ENCODE results near the gene DNAH17.

DNAH17 gene

DNA sequence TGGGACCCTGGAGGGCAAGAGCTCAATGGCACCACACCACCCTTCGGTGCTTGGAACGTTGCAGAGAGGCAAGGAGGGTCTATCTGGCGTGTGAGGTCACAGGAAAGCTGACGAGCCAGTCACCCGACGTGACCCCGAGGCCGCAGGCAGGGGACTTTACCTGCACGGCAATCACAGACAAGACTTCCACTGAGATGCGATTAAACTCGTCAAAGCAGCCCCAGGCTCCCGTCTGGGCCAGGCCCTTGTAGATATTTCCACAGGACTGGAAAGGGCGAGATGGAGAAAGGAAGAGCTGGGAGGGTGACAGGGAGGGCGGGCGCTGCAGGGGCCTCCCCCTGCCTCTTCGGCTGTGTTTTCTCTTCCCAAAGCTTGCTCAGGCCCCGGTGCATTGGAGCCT, 78.3 kb downstream of the DNAH17 start:
- DNase-seq (ENCODE audit: low read depth, low spot score): no peak

DNA sequence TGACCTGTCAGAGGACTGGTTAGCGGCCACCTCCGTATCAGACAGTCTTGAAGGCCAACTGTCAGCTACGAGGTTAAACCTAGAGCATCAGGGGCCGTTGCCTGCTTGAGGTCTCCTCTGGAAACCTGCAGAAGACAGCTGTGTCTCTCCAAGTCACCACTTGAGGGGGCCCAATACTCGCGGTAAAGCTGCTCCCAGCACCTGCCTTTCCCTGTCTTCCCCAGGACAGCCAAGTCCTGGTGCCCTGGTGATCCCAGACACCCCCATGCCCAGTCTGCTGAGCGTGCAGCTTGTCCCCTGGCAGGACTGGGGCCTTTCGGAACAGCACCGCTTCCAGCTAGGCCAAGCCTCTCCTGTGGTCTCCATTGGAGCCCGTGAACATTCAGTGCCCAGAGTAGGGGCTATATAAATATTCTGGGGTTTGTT, 80.1 kb downstream of the DNAH17 start:
- no peak for DNase-seq (ENCODE audit: low read depth, low spot score)

- DNase-seq (ENCODE audit: low read depth, low spot score): no peak
These were observed 80.9 kb downstream of the DNAH17 start for GRCh38 chr17:78496311-78496710.

GRCh38 chr17:78495634-78496033, 81.6 kb downstream of the DNAH17 start:
- no peak for DNase-seq (ENCODE audit: low read depth, low spot score)

GRCh38 chr17:78494696-78495330, 82.4 kb downstream of the DNAH17 start:
- no peak for DNase-seq (ENCODE audit: low read depth, low spot score)

GRCh38 chr17:78493853-78494695, 83.1 kb downstream of the DNAH17 start:
- DNase-seq (ENCODE audit: low read depth, low spot score): no peak

DNA sequence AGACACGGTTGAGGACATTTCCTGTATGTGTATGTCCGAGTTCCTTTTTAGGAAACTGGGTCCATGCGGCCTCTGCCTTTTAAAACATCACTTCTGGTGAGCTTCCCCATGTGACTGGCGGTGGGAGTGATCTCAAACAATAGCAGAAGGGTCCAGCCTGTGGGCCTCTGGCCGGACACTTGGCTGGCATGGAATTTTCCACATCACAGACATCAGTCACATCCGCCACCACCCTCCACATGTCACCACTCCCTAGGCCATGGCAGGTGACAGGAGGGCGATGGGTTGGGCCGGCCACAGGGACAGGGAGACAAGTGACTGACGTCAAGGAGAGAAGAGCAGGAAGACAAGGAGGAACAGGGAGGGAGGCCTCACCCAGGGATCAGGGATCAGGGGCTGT, 83.7 kb downstream of the DNAH17 start:
- DNase-seq (ENCODE audit: low read depth, low spot score): no peak

DNA sequence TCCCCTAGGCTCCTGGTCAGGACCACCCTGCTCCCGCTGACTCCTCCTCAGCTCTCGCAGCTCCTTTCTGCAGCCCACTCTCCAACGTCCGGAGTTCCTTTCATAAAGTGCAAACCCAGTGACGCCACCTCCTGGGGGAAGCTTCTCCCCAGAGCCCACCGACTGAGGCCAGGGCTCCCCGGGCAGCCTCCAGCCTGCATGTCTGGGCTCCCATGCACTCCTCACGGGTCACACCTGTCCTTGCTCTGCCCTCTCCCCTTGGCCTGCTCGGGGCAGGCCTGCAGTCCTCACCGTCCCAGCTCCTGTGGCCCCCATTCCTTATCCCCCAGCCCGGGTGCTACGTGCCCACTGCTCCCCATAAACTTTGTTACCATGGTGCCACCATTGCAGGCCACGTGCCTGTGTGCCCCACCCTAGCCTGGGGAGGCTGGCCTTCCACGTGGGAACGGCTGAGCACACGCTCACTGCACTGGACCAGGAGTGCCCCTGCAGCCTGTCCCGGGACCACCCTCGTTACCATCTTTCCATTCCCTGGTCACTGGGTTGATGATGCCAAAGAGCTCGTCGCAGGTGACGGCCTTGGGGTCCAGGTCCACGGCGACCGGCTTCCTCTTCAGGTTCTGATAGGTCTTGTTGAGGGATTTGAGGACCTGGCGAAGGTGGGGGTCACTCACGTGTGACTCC, 84.9 kb downstream of the DNAH17 start:
- no peak for DNase-seq (ENCODE audit: low read depth, low spot score)

- DNase-seq (ENCODE audit: low read depth, low spot score): no peak
These were observed 85.7 kb downstream of the DNAH17 start for GRCh38 chr17:78491236-78492115.

GRCh38 chr17:78490673-78491072, 86.5 kb downstream of the DNAH17 start:
- DNase-seq (ENCODE audit: low read depth, low spot score): no peak

DNA sequence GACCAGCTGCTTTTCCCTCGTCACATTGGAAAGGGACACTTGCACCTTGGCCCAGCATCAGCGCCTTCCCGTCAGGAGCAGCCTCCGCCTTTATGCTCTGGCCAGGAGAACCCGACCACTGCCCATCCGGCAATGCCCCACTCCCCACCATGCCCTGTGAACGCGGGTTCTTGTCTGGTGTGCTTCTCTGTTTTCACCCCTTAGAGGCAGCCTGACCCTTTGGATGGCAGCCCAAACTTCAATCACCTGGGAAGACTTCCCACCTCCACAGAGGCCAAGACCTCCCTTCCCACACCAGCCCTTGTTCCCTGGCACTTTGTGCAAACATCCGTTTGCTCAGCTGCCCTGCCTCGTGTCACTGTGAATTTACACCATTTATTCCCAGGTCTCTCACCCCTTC, 87.0 kb downstream of the DNAH17 start:
- no peak for DNase-seq (ENCODE audit: low read depth, low spot score)

- DNase-seq (ENCODE audit: low read depth, low spot score): no peak
These were observed 88.1 kb downstream of the DNAH17 start for GRCh38 chr17:78488867-78489634.

GRCh38 chr17:78488156-78488555, 89.0 kb downstream of the DNAH17 start:
- DNase-seq (ENCODE audit: low read depth, low spot score): no peak

DNA sequence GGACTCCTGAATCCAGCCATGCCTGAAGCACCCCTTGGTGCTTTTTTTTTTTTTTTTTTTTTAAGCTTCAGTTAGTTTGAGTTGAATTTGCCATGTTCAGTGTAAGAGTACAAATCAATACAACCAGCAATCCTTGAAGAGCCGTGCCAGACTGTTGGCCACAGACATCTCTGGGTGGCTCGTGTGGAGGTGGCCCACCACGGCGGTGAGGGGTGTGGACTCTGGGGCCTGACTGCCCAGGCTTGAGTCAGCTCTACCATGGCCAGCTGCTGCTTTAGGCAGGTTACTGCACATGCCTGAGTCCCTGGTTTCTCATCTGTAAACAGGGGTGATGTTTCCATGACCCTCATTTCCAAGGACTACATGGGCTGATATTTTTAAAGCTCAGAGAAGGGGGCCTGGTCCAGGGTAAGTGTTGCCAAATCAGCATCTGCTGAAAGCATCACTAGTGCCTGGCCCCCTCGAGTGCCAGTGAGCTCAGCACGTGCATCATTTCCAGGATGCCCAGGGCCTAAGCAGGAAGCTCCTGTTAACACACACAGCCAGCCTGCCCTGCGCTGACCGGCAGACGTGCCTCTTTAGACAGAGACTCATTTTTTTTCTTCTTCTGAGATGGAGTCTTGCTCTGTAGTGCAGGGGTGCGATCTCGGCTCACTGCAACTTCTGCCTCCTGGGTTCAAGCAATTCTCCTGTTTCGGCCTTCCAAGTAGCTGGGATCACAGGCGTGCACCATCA, 90.1 kb downstream of the DNAH17 start:
- DNase-seq (ENCODE audit: low read depth, low spot score): no peak

DNA sequence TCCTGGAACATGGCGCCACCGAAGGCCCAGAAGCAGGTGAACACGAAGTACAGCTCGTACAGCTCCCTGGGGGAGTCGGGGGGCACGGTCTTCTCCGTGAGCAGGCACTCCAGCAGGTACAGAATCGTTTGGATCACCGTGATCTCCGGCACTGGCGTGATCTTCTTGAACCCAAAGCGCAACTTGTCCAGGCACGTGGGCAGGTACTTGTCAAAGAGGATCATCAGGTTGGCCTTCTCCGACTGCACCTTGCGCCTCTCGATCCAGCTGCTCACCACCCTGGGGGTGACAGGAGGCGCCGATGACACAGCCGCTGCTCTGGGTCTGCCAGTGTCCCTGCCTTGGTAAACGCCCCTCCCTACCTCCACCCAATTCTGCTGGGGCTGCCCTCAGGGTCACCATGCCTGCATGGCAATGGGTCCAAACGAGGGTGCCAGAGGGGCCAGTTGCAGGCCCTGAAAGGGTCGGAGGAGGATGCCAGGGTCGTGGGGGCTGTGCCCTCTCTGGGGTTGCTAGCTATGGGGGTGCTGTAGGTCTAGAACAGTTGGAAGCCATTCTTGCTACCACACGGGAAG, 90.9 kb downstream of the DNAH17 start:
- DNase-seq (ENCODE audit: low read depth, low spot score): no peak

DNA sequence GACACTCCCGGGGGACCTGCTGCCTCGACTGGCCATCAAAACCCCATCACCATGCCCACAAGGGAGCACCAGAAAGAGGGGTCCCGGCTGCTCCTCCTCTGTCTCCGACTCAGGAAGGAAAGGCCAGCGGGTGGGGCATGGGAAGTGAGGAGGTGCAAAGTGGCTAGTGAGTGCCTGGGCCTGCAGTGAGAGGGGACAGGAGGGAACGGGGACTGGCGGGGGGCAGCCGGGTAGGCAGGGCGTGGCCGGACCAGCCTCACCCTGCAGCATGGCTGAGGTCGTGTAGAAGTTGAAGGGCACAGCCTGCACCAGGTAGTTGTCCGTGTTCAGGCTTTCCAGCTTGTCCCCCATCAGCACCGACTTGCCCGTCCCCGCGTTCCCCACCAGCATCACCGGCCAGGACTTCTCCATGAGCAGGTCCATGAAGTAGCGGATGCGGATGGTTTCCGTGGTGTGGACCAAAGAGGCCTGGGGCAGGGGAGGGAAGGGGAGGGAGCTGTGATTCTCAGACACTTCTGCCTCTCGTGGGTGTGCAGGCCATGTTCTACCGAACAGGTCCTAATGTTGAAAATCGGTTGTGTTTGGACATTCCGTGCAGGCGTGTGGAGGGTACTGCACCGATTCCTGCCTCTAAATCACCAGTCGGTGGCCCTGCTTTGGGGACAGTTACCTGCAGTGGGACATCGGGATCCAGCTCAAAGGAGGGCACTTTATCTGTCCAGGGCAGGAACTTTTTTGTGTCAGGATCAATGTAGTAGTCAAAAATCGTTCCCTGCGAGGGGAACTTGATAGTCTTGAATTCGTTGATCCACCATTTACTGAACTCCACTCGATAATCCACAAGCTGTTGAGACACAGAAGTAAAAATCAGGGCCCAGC, 91.7 kb downstream of the DNAH17 start:
- DNase-seq (ENCODE audit: low read depth, low spot score): no peak

DNA sequence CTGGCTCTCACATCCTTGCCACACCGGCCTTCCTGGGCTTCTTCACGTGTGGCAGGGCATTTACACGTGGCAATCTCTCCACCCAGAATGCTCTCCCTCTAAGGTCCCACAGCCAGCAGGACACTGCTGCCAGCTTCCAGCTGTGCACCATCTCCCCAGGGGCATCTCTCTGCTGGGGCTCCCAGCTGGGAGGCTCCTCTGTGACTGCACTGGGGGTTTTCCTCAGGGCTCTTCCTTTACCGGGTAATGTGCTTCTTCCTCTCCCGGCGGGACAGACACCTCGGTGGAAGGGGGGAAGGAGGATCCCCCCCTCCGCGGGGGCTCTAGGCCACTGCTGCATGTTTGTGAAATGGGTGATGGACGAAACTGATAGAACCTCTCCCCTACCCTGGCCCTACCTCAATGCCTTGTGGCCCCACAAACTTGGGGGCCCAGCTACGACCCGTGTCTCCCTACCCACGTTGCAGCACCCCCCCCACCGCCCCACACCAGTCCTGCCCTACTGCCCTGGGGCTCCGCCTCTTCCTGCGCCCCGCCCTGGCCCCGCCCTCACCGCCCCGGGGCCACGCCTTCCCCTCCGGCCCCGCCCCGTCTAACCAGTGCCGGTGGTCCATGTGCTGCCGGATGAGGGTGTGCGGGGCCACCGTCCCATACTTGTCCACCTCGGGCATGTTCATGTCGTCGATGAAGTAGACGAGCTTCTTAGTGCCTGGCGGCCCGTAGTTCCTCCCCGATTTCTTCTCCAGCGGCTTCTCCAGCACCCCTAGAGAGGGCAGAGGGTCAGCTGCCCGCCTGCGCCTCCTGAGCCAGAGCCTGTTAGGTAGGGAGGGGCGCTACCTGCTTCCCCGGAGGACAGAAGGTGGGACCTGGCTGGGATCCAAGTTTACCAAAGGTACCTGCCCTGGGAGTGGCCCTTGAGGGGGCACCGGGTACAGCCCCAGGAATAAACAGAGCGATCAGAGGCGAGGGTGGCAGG, 92.6 kb downstream of the DNAH17 start:
- DNase-seq (ENCODE audit: low read depth, low spot score): peak; percentile 38

- no peak for DNase-seq (ENCODE audit: low read depth, low spot score)
These were observed 97.8 kb downstream of the DNAH17 start for GRCh38 chr17:78479369-78479768.

Data from activated naive CD8-positive, alpha-beta T cell treated with anti-CD3 and anti-CD28 coated beads, Interleukin-2, amount 50 U/mL, for 16 hours (primary cell).